WTC11 (cell line): ENCODE results near the gene ZFP82. TPM values are rescaled to one million over a fixed set of nuclear protein-coding genes. Genes with fewer than 3 reads are reported as not detected.

Source experiments
- AR ChIP-seq: fragments of 250-450 bp; sonication (Bioruptor Pico); IDR thresholded peaks from 2 replicates; pipeline ENCODE4 v1.9.0; 2021; ENCODE audit warnings: mild to moderate bottlenecking
- CREM ChIP-seq: sonication (generic); formaldehyde crosslinking; IDR thresholded peaks from 2 replicates; pipeline ENCODE4 v1.8.1; 2022; ENCODE audit warnings: mild to moderate bottlenecking, missing genetic modification reagents, moderate library complexity
- E2F5 ChIP-seq: sonication (generic); formaldehyde crosslinking; IDR thresholded peaks from 2 replicates; pipeline ENCODE4 v1.8.1; 2022; ENCODE audit warnings: mild to moderate bottlenecking, moderate library complexity, missing genetic modification reagents
- ETV6 ChIP-seq: sonication (generic); formaldehyde crosslinking; IDR thresholded peaks from 2 replicates; pipeline ENCODE4 v1.8.1; 2022; ENCODE audit warnings: mild to moderate bottlenecking, missing genetic modification reagents
- FOXP1 ChIP-seq: sonication (generic); formaldehyde crosslinking; IDR thresholded peaks from 2 replicates; pipeline ENCODE4 v1.8.0; 2022; ENCODE audit warnings: missing genetic modification reagents, mild to moderate bottlenecking, moderate library complexity, borderline replicate concordance
- GABPB1 ChIP-seq: sonication (generic); formaldehyde crosslinking; IDR thresholded peaks from 2 replicates; pipeline ENCODE4 v1.8.1; 2023; ENCODE audit warnings: mild to moderate bottlenecking, missing genetic modification reagents
- HMGA2 ChIP-seq: fragments of 250-450 bp; sonication (Bioruptor Pico); IDR thresholded peaks from 2 replicates; pipeline ENCODE4 v1.4.0; 2021; ENCODE audit warnings: mild to moderate bottlenecking, moderate library complexity
- KAT7 ChIP-seq: sonication (generic); formaldehyde crosslinking; IDR thresholded peaks from 2 replicates; pipeline ENCODE4 v1.8.1; 2023; ENCODE audit warnings: missing genetic modification reagents, mild to moderate bottlenecking, borderline replicate concordance
- MAX ChIP-seq: sonication (generic); formaldehyde crosslinking; IDR thresholded peaks from 2 replicates; pipeline ENCODE4 v1.8.0; 2022; ENCODE audit warnings: mild to moderate bottlenecking, missing genetic modification reagents
- MYBL2 ChIP-seq: sonication (generic); formaldehyde crosslinking; IDR thresholded peaks from 2 replicates; pipeline ENCODE4 v1.8.1; 2023; ENCODE audit warnings: mild to moderate bottlenecking, moderate library complexity, missing genetic modification reagents
- NFATC4 ChIP-seq: fragments of 250-450 bp; sonication (Bioruptor Pico); IDR thresholded peaks from 2 replicates; pipeline ENCODE4 v1.9.0; 2021; ENCODE audit warnings: mild to moderate bottlenecking
- NR1H2 ChIP-seq: sonication (generic); formaldehyde crosslinking; IDR thresholded peaks from 2 replicates; pipeline ENCODE4 v1.9.0; 2021; ENCODE audit warnings: mild to moderate bottlenecking, moderate library complexity, missing genetic modification reagents
- NR2C2 ChIP-seq: sonication (generic); formaldehyde crosslinking; IDR thresholded peaks from 2 replicates; pipeline ENCODE4 v1.8.0; 2022; ENCODE audit warnings: mild to moderate bottlenecking, missing genetic modification reagents
- PRDM15 ChIP-seq: sonication (generic); formaldehyde crosslinking; IDR thresholded peaks from 2 replicates; pipeline ENCODE4 v1.8.0; 2022; ENCODE audit warnings: missing genetic modification reagents
- RORB ChIP-seq: fragments of 250-450 bp; sonication (Bioruptor Pico); IDR thresholded peaks from 2 replicates; pipeline ENCODE4 v1.9.0; 2021; ENCODE audit warnings: mild to moderate bottlenecking
- SMAD3 ChIP-seq: sonication (generic); formaldehyde crosslinking; IDR thresholded peaks from 2 replicates; pipeline ENCODE4 v1.8.0; 2022; ENCODE audit warnings: missing genetic modification reagents, mild to moderate bottlenecking, borderline replicate concordance
- SMAD4 ChIP-seq: sonication (generic); formaldehyde crosslinking; IDR thresholded peaks from 2 replicates; pipeline ENCODE4 v1.8.0; 2022; ENCODE audit warnings: mild to moderate bottlenecking, missing genetic modification reagents
- SP1 ChIP-seq: sonication (generic); formaldehyde crosslinking; conservative IDR thresholded peaks from 2 replicates; pipeline ENCODE4 v1.8.1; 2022; ENCODE audit warnings: missing genetic modification reagents
- STAT6 ChIP-seq: sonication (generic); formaldehyde crosslinking; conservative IDR thresholded peaks from 2 replicates; pipeline ENCODE4 v1.8.1; 2023; ENCODE audit warnings: mild to moderate bottlenecking, low read depth, missing genetic modification reagents, moderate library complexity
- TCF7 ChIP-seq: sonication (generic); formaldehyde crosslinking; IDR thresholded peaks from 2 replicates; pipeline ENCODE4 v1.8.0; 2022; ENCODE audit warnings: mild to moderate bottlenecking, low read depth, missing genetic modification reagents, moderate library complexity
- ZNF138 ChIP-seq: sonication (generic); formaldehyde crosslinking; conservative IDR thresholded peaks from 2 replicates; pipeline ENCODE4 v1.8.1; 2022; ENCODE audit warnings: mild to moderate bottlenecking, moderate library complexity, missing genetic modification reagents
- ZNF317 ChIP-seq: sonication (generic); formaldehyde crosslinking; IDR thresholded peaks from 2 replicates; pipeline ENCODE4 v1.8.1; 2023; ENCODE audit warnings: low read depth, mild to moderate bottlenecking, moderate library complexity, missing genetic modification reagents, borderline replicate concordance
- ZNF396 ChIP-seq: fragments of 250-450 bp; sonication (Bioruptor Pico); IDR thresholded peaks from 2 replicates; pipeline ENCODE4 v1.8.0; 2021; ENCODE audit warnings: mild to moderate bottlenecking, moderate library complexity, borderline replicate concordance
- ZNF425 ChIP-seq: fragments of 250-450 bp; sonication (Bioruptor Pico); conservative IDR thresholded peaks from 2 replicates; pipeline ENCODE4 v1.9.0; 2021; ENCODE audit warnings: mild to moderate bottlenecking
- total RNA-seq: library from RNA; stranded (reverse); gene quantifications from 3 replicates; pipeline ENCODE4 v1.2.3, GENCODE V29; 2021

ZFP82 gene
- total RNA-seq, 1 experiment from 2014 or later: 13.1 TPM

GRCh38 chr19:36418287-36419001, at the start of gene ZFP82 (continued):
- TF ChIP-seq STAT6 (CRISPR knock-in tag) (no peak), AR (CRISPR knock-in tag) (no peak), SMAD3 (CRISPR knock-in tag) (peak; percentile 27; the same call in 1 of the 2 replicates), ZNF317 (CRISPR knock-in tag) (no peak), ZNF396 (CRISPR knock-in tag) (no peak), E2F5 (CRISPR knock-in tag) (peak; percentile 64; the same call in 1 of the 2 replicates), ETV6 (CRISPR knock-in tag) (peak; percentile 35; the same call in 1 of the 2 replicates), NFATC4 (CRISPR knock-in tag) (no peak), ZNF425 (no peak), PRDM15 (CRISPR knock-in tag) (peak; percentile 47), TCF7 (CRISPR knock-in tag) (no peak), CREM (CRISPR knock-in tag) (no peak), KAT7 (CRISPR knock-in tag) (0 out of 2 replicates have a peak, but pooled peaks have one; percentile 30), RORB (CRISPR knock-in tag) (no peak), SMAD4 (CRISPR knock-in tag) (no peak), GABPB1 (CRISPR knock-in tag) (no peak), FOXP1 (CRISPR knock-in tag) (peak; percentile 72; the same call in 1 of the 2 replicates), MYBL2 (CRISPR knock-in tag) (peak; percentile 77; the same call in 1 of the 2 replicates), SP1 (peak; percentile 57; the same call in 1 of the 2 replicates), NR1H2 (CRISPR knock-in tag) (no peak), MAX (peak; percentile 88), HMGA2 (CRISPR knock-in tag) (no peak), NR2C2 (CRISPR knock-in tag) (no peak), ZNF138 (peak; percentile 85; the same call in 1 of the 2 replicates)
